ENCODE data around the gene GAGE10. TPM values are rescaled to one million over a fixed set of nuclear protein-coding genes. Genes with fewer than 3 reads are reported as not detected.
"Not testable (repeated sequence)": the region's sequence is repeated elsewhere in the genome, so short reads cannot be mapped to it uniquely, and the experiment has no call there.

Gene GAGE10
- total and polyA plus RNA-seq, 9 of the 15 experiments (the other 6 are each of a cell fraction or from before 2014, with no cell fraction given): 0.80 to 3.1 (median 0.96) TPM; not detected in 4

DNA sequence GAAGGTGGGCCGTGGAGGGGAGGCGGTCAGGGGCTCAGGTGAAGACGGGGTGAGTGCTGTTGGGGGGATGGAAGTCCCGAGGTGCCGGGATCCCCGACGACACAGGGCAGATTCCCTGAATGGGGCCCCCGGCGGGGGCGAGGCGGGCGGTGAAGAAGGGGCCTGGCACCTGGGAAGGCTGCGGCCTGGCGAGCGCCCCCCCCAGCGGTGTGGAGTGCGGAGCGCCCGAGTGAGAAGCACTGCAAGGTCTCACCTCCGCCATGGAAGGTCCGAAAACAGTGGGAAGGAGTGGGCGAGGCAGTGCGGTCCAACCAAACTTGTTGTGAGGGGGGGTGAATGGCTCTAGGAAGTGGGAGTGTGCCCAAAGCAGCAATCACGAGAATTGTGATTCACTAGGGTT lies 38.0 kb downstream of the GAGE10 start (continued):
- TF ChIP-seq SMAD3 (CRISPR knock-in tag; conservative IDR thresholded peaks at IDR 0.05) (0 out of 2 replicates have a peak, but pooled peaks have one; percentile 24), ARID3B (CRISPR knock-in tag; IDR thresholded peaks at IDR 0.05; ENCODE audit: borderline replicate concordance) (peak; percentile 93), ZNF740 (CRISPR knock-in tag; IDR thresholded peaks at IDR 0.05) (peak; percentile 89), CGGBP1 (CRISPR knock-in tag; IDR thresholded peaks at IDR 0.05) (peak; percentile 72; the same call in 1 of the 2 replicates), RB1 (IDR thresholded peaks at IDR 0.05; ENCODE audit: low read depth) (peak; percentile 52; the same call in 1 of the 2 replicates), SUPT5H (IDR thresholded peaks at IDR 0.05) (peak; percentile 49), ERF (CRISPR knock-in tag; IDR thresholded peaks at IDR 0.05) (0 out of 2 replicates have a peak, but pooled peaks have one; percentile 61), HIVEP1 (CRISPR knock-in tag; IDR thresholded peaks at IDR 0.05) (0 out of 2 replicates have a peak, but pooled peaks have one; percentile 80), CHCHD3 (CRISPR knock-in tag; IDR thresholded peaks at IDR 0.05) (0 out of 2 replicates have a peak, but pooled peaks have one; percentile 46), MGA (IDR thresholded peaks at IDR 0.05) (peak; percentile 72)
- TF ChIP-seq ZNF740 (tag; IDR thresholded peaks at IDR 0.05): not testable (repeated sequence)
- TF ChIP-seq, protein P1, sequence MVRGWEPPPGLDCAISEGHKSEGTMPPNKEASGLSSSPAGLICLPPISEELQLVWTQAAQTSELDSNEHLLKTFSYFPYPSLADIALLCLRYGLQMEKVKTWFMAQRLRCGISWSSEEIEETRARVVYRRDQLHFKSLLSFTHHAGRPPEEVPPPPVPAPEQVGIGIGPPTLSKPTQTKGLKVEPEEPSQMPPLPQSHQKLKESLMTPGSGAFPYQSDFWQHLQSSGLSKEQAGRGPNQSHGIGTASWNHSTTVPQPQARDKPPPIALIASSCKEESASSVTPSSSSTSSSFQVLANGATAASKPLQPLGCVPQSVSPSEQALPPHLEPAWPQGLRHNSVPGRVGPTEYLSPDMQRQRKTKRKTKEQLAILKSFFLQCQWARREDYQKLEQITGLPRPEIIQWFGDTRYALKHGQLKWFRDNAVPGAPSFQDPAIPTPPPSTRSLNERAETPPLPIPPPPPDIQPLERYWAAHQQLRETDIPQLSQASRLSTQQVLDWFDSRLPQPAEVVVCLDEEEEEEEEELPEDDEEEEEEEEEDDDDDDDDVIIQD (CRISPR knock-in tag; IDR thresholded peaks at IDR 0.05): peak; percentile 42; the same call in 1 of the 2 replicates
